ENCODE measurements around the gene ACSS2.

GRCh38 chr20:34923414-34923813, 47.0 kb downstream of the ACSS2 start:
- TF ChIP-seq ZNF274 (IDR thresholded peaks at IDR 0.05; ENCODE audit: low read depth, low read length) (no peak), YY1 (IDR thresholded peaks at IDR 0.05; ENCODE audit: insufficient read depth, insufficient read length) (no peak), SUZ12 (IDR thresholded peaks at IDR 0.05; ENCODE audit: extremely low read depth, insufficient read depth, insufficient read length) (no peak)

Measured in NT2/D1 (cell line).